ENCODE data around the gene VWA5B1. TPM values are rescaled to one million over a fixed set of nuclear protein-coding genes. Genes with fewer than 3 reads are reported as not detected.
A peak's percentile ranks its signal among the peaks of the same experiment; 100 is the strongest.

Gene VWA5B1
- total and polyA plus RNA-seq, 2 of the 8 experiments (the other 6 are each of a cell fraction or from before 2014, with no cell fraction given) = 0.54 to 2.3 TPM

- ChIA-PET POLR2A (ENCODE audit: partially characterized antibody) (interaction anchor here (0.6 to 2.4 kb wide), 4 partner anchors 8 to 70 kb away, joined by 3 to 9 read pairs (median 5); no protein-coding TSS in a partner anchor), CTCF (ENCODE audit: partially characterized antibody) (interaction anchor here (0.6 to 2.2 kb wide), 9 partner anchors 9 to 325 kb away, joined by 3 to 9 read pairs (median 5); no protein-coding TSS in a partner anchor)
- no peak overlapping the region for H2BK20ac ChIP-seq (ENCODE audit: low read length)
- 0 out of 7 replicates have a peak overlapping the region, but pooled peaks of 1 of the 4 experiments have one; percentile 8 for H3K9ac ChIP-seq (replicated peaks in 1 of 4; ENCODE audit: extremely low read depth in 1 of 4, low read depth in 3 of 4, low read length in 3 of 4)
- H3K9me3 ChIP-seq (ENCODE audit: insufficient read depth in 2 of 2, low read depth in 1 of 2, low read length in 1 of 2) = no peaks in the 10 kb centered on the region
- H2BK120ac ChIP-seq (replicated peaks; ENCODE audit: low read depth, low read length) = no peak overlapping the region
- H3K4me2 ChIP-seq (ENCODE audit: insufficient read depth in 1 of 2, low read depth in 2 of 2, low read length in 2 of 2) = peak overlapping the region; percentile 77 to 87
- H2BK12ac ChIP-seq (ENCODE audit: low read depth, low read length) = no peak overlapping the region; the same call in 1 of the 2 replicates
- H4K8ac ChIP-seq (ENCODE audit: extremely low read depth, insufficient read depth, low read length) = peak overlapping the region; percentile 68; the same call in 1 of the 2 replicates
- H3K23ac ChIP-seq (ENCODE audit: insufficient read length) = no peak overlapping the region
- H3K79me1 ChIP-seq (ENCODE audit: low read depth, low read length) = no peaks in the 10 kb centered on the region
- H2BK5ac ChIP-seq (ENCODE audit: low read depth, low read length) = peak overlapping the region; percentile 55; the same call in 1 of the 2 replicates
- H3K79me2 ChIP-seq (ENCODE audit: control insufficient read depth in 1 of 2, insufficient read depth in 2 of 2, low read length in 2 of 2) = no peaks in the 10 kb centered on the region
- TF ChIP-seq RFX5 (IDR thresholded peaks at IDR 0.05; ENCODE audit: borderline replicate concordance, low read depth, low read length) = no peak
- TF ChIP-seq GABPA (IDR thresholded peaks at IDR 0.05; ENCODE audit: borderline replicate concordance, insufficient read depth, low read length) = 0 out of 2 replicates have a peak, but pooled peaks have one; percentile 55
- 0 out of 2 replicates have a peak, but pooled peaks have one; percentile 6 for TF ChIP-seq PHF8 (conservative IDR thresholded peaks at IDR 0.05; ENCODE audit: low read depth, low read length)
- peak; percentile 68 for TF ChIP-seq KDM4A (IDR thresholded peaks at IDR 0.05; ENCODE audit: low read depth, low read length, severe bottlenecking)
- peak; percentile 84 for TF ChIP-seq TBP (IDR thresholded peaks at IDR 0.05; ENCODE audit: low read depth, low read length)
- peak; percentile 15; the same call in 1 of the 2 replicates for TF ChIP-seq E2F6 (IDR thresholded peaks at IDR 0.05)
- FAIRE-seq (no peak), DNase-seq (ENCODE audit: low read depth in 1 of 2, low spot score in 2 of 2) (peak in 1 of 2 experiments; percentile 67)
- no peak overlapping the region for H3K56ac ChIP-seq (replicated peaks; ENCODE audit: insufficient read length, low read depth, low read length)
- H3K4me3 ChIP-seq (ENCODE audit: extremely low read depth in 1 of 4, insufficient read depth in 2 of 4, low read depth in 3 of 4, low read length in 4 of 4) = peak overlapping the region; percentile 5 to 55 (median 30); a peak in 7 of 8 replicates
- H3K14ac ChIP-seq (ENCODE audit: insufficient read length) = no peak overlapping the region
- H3K23me2 ChIP-seq (ENCODE audit: low read depth, low read length) = peaks cover 11% of the 10 kb centered on the region; the same call in 1 of the 2 replicates
- no peaks in the 10 kb centered on the region for H3K36me3 ChIP-seq (ENCODE audit: control insufficient read depth in 2 of 4, insufficient read depth in 4 of 4, low read length in 3 of 4)
- no peak overlapping the region for H2BK15ac ChIP-seq (ENCODE audit: low read length)
- no peak overlapping the region for H3K4ac ChIP-seq (replicated peaks; ENCODE audit: insufficient read length, low read depth, low read length)
- peaks cover 0 to 27% (median 12%) of the 10 kb centered on the region in 4 experiments; a peak in 5 of 7 replicates for H3K27me3 ChIP-seq (replicated peaks in 1 of 4; ENCODE audit: control insufficient read depth in 3 of 4, extremely low read depth in 1 of 4, insufficient read depth in 3 of 4, low read length in 3 of 4)
- no peak overlapping the region for H2AK5ac ChIP-seq (ENCODE audit: low read depth, low read length)
- 6% methylated on average over 16 of the region's 20 CpGs; no CpG with 5 or more reads in 1 of the 2 experiments for WGBS, 2 experiments (ENCODE audit: extremely low coverage in 1 of 2, insufficient coverage in 1 of 2, insufficient read length in 1 of 2, insufficient replicate concordance in 2 of 2, low coverage in 1 of 2, low lambda C conversion rate in 2 of 2, missing lambda C conversion rate in 1 of 2)
- H2AFZ ChIP-seq (ENCODE audit: low read length) = peak overlapping the region; percentile 78; the same call in 1 of the 2 replicates
- no peak overlapping the region for H3K27ac ChIP-seq (ENCODE audit: low read depth, low read length)
- H3K18ac ChIP-seq (ENCODE audit: extremely low read depth, low read length) = no peak overlapping the region
- peak overlapping the region; percentile 45 for H4K91ac ChIP-seq (replicated peaks; ENCODE audit: insufficient read length, low read length)
- H4K20me1 ChIP-seq (replicated peaks in 1 of 2; ENCODE audit: control insufficient read depth in 1 of 2, insufficient read depth in 2 of 2, low read length in 2 of 2) = no peaks in the 10 kb centered on the region
- H4K5ac ChIP-seq (ENCODE audit: insufficient read length, low read depth, low read length) = no peak overlapping the region
- H3K4me1 ChIP-seq (replicated peaks in 1 of 4; ENCODE audit: control insufficient read depth in 3 of 4, insufficient read depth in 4 of 4, low read length in 3 of 4) = peaks cover 0 to 18% (median 12%) of the 10 kb centered on the region in 4 experiments; a peak in 6 of 7 replicates
Observed at GRCh38 chr1:20291645-20292084, 990 bp downstream of the VWA5B1 start.

Data from H1 (cell line).